A673 (cell line): ENCODE data around the gene RFESD. TPM values are rescaled to one million over a fixed set of nuclear protein-coding genes. Genes with fewer than 3 reads are reported as not detected.

Source experiments
- BruUV-seq: library from RNA; stranded (reverse); fragments of 400-500 nt; replicated peaks from 2 replicates; lab custom pipeline; 2021; lab: Mats Ljungman, UMichigan
- CTCF ChIA-PET: fragments of 300-600 bp; sonication (Branson Sonifier 250); formaldehyde crosslinking; loops from one replicate; lab custom pipeline; 2022; ENCODE audit warnings: antibody characterized with exemption; lab: Charles Lee
- POLR2A ChIA-PET: fragments of 300-600 bp; sonication (Branson Sonifier 250); formaldehyde crosslinking; loops from one replicate; lab custom pipeline; 2022; ENCODE audit warnings: antibody characterized with exemption; ENCODE audit not compliant: low non-redundant PET; lab: Charles Lee
- DNase-seq: peaks from one replicate; pipeline ENCODE4 v3.0.0-alpha.2; 2015; ENCODE audit warnings: low spot score
- H3K27ac ChIP-seq: fragments of 200-600 bp; sonication (generic); 2 replicates; pipeline ENCODE4 v1.5.1; 2016; ENCODE audit warnings: mixed run types, low read depth, mild to moderate bottlenecking, mixed read lengths, antibody characterized with exemption, low read length; ENCODE audit not compliant: poor library complexity, severe bottlenecking
- H3K27me3 ChIP-seq: fragments of 200-600 bp; sonication (generic); replicated peaks from 2 replicates; pipeline ENCODE4 v1.6.1; 2017; ENCODE audit warnings: mixed run types, low read depth, mild to moderate bottlenecking, mixed read lengths, antibody characterized with exemption, low read length; ENCODE audit not compliant: insufficient read depth, poor library complexity
- H3K36me3 ChIP-seq: fragments of 200-600 bp; sonication (generic); 2 replicates; pipeline ENCODE4 v1.6.1; 2016; ENCODE audit warnings: mixed run types, mild to moderate bottlenecking, mixed read lengths, antibody characterized with exemption, low read length; ENCODE audit not compliant: insufficient read depth, poor library complexity, severe bottlenecking
- H3K4me1 ChIP-seq: fragments of 200-600 bp; sonication (generic); 2 replicates; pipeline ENCODE4 v1.6.1; 2017; ENCODE audit warnings: mixed run types, mild to moderate bottlenecking, mixed read lengths, antibody characterized with exemption, low read length; ENCODE audit not compliant: insufficient read depth, poor library complexity, severe bottlenecking
- H3K4me3 ChIP-seq: fragments of 200-600 bp; sonication (generic); 2 replicates; pipeline ENCODE4 v1.5.1; 2016; ENCODE audit warnings: low read depth, mixed run types, mild to moderate bottlenecking, mixed read lengths, low read length; ENCODE audit not compliant: poor library complexity, severe bottlenecking
- H3K9me3 ChIP-seq: fragments of 200-600 bp; sonication (generic); 2 replicates; pipeline ENCODE4 v1.6.1; 2016; ENCODE audit warnings: mixed run types, low read depth, mild to moderate bottlenecking, mixed read lengths, antibody characterized with exemption, low read length; ENCODE audit not compliant: poor library complexity, severe bottlenecking
- EZH2 ChIP-seq: fragments of 200-600 bp; sonication (generic); IDR thresholded peaks from 2 replicates; pipeline ENCODE4 v1.6.1; 2017; ENCODE audit warnings: borderline replicate concordance, low read depth, mild to moderate bottlenecking, mixed read lengths, antibody characterized with exemption, low read length; ENCODE audit not compliant: poor library complexity, severe bottlenecking
- intact Hi-C: fragments of 100-400 bp; cut with micrococcal nuclease; formaldehyde crosslinking; loops from one replicate; pipeline ENCODE4 v1.10.0; 2022; ENCODE audit not compliant: unreplicated experiment
- total RNA-seq: library from RNA; stranded (reverse); gene quantifications from 2 replicates; pipeline ENCODE4 v1.2.3, GENCODE V29; 2021
- TF ChIP-seq, protein P1 (sequence below): fragments of 300-800, 200-600 bp; sonication (generic); conservative IDR thresholded peaks from 2 replicates; pipeline ENCODE4 v1.5.1; 2017; ENCODE audit warnings: low read depth, mild to moderate bottlenecking, antibody characterized with exemption, low read length, moderate library complexity, mixed read lengths

The RFESD gene
- total RNA-seq, 1 experiment from 2014 or later = 2.4 TPM

DNA sequence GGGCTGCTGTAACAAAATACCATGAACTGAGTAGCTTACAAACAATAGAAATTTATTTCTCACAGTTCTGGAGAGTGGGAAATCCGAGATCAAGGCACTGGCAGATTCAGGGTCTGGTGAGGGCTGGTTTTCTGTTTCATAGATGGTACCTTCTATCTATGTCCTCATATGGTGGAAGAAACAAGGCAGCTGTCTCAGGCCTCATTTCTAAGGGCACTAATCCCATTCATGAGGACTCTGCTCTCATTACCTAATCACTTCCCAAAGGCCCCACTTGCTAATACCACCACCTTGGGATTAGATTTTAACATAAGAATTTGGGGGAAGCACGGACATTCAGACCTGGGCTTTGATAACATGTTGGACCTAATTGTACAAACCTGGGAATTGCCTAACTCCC lies 13.5 kb downstream of the RFESD start:
- Histone ChIP-seq H3K4me1 (no peaks in the 10 kb centered on the region), H3K36me3 (no peaks in the 10 kb centered on the region), H3K27ac (no peak overlapping the region), H3K4me3 (no peak overlapping the region), H3K27me3 (no peaks in the 10 kb centered on the region), H3K9me3 (no peaks in the 10 kb centered on the region)
- TF ChIP-seq, protein P1, sequence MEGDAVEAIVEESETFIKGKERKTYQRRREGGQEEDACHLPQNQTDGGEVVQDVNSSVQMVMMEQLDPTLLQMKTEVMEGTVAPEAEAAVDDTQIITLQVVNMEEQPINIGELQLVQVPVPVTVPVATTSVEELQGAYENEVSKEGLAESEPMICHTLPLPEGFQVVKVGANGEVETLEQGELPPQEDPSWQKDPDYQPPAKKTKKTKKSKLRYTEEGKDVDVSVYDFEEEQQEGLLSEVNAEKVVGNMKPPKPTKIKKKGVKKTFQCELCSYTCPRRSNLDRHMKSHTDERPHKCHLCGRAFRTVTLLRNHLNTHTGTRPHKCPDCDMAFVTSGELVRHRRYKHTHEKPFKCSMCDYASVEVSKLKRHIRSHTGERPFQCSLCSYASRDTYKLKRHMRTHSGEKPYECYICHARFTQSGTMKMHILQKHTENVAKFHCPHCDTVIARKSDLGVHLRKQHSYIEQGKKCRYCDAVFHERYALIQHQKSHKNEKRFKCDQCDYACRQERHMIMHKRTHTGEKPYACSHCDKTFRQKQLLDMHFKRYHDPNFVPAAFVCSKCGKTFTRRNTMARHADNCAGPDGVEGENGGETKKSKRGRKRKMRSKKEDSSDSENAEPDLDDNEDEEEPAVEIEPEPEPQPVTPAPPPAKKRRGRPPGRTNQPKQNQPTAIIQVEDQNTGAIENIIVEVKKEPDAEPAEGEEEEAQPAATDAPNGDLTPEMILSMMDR = no peak
- no peak for TF ChIP-seq EZH2
- intact Hi-C loops = loop anchor here (5.0 kb wide), 1 partner anchor 187 kb away; no protein-coding TSS in a partner anchor
- ChIA-PET CTCF (no interaction called here), POLR2A (no interaction called here)
- no TSS peak for BruUV-seq
- no peak for DNase-seq

DNA sequence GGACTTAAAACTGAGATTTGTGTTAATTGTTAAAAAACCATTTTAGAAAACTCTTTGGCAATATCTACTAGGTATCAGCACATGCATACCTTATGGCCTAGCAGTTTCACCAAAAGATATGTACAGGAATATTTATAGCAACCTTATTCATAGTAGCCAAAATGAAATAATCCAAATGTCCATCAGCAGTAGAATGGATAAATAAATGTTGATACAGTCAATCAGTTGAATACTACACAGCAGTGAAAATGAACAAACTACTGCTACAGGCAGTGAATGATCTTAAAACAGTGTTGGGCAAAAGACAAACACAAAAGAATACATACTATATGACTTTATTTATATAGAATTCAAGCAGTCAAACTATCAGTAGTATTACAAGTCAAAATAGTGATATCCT lies 16.4 kb downstream of the RFESD start:
- no TSS peak for BruUV-seq
- Histone ChIP-seq H3K4me1 (no peaks in the 10 kb centered on the region), H3K27me3 (no peaks in the 10 kb centered on the region), H3K9me3 (no peaks in the 10 kb centered on the region), H3K4me3 (no peak overlapping the region), H3K27ac (no peak overlapping the region), H3K36me3 (no peaks in the 10 kb centered on the region)
- no peak for TF ChIP-seq EZH2
- TF ChIP-seq, protein P1 = no peak
- POLR2A ChIA-PET = no interaction called here
- CTCF ChIA-PET = no interaction called here
- intact Hi-C loops = loop anchor here (5.0 kb wide), 1 partner anchor 184 kb away; no protein-coding TSS in a partner anchor
- DNase-seq = no peak

DNA sequence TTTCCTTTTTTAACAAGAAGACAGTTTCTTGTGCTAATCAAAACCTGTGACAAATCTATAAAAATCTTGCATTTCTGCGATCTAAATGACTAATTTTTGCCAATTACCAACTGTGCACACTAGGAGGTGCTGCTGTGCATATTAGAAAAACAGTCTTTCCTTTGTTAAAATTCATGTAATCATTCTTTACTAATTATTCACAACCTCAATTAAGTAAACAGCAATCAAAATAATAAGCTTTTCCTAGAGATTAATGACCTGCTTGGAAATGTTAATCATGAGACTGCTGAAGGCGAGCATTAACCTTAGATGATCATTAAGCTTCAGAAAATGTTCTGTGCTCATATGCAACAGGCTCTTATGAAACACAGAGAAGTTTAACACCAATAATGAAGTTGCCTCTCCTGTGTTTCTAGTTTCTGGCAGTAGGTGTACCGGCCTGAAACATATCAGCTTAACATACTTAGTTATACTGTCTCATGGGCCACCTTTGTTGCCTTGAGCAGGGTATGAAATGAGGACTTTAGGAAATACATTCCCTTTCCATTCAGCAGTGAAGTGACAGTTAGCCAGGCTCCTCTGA lies 17.7 kb downstream of the RFESD start:
- H3K27ac ChIP-seq = no peak overlapping the region
- H3K4me1 ChIP-seq = no peaks in the 10 kb centered on the region
- no peaks in the 10 kb centered on the region for H3K36me3 ChIP-seq
- intact Hi-C loops = loop anchor here (5.0 kb wide), 1 partner anchor 183 kb away; no protein-coding TSS in a partner anchor
- BruUV-seq = no TSS peak
- no peaks in the 10 kb centered on the region for H3K9me3 ChIP-seq
- H3K4me3 ChIP-seq = no peak overlapping the region
- peak; percentile 38 for DNase-seq
- ChIA-PET CTCF (interaction anchor here (0.6 to 1.0 kb wide), 3 partner anchors 15 to 117 kb away, joined by 3 to 4 read pairs (median 3); partner anchors contain the start of gene RFESD), POLR2A (no interaction called here)
- TF ChIP-seq EZH2 = no peak
- TF ChIP-seq, protein P1 = peak; percentile 86
- no peaks in the 10 kb centered on the region for H3K27me3 ChIP-seq
